GM12878 (cell line): ENCODE results near the gene FSTL4. TPM values are rescaled to one million over a fixed set of nuclear protein-coding genes. Genes with fewer than 3 reads are reported as not detected.
A peak's percentile ranks its signal among the peaks of the same experiment; 100 is the strongest.

ENCODE experiments used
- ATAC-seq: fragments of 200-7000 bp; cut with Tn5 transposase; 3 replicates; pipeline ENCODE4 v1.9.1; 2020; ENCODE audit warnings: mild to moderate bottlenecking, moderate library complexity
- BruUV-seq: library from RNA; stranded (reverse); fragments of 400-500 nt; replicated peaks from 2 replicates; lab custom pipeline; 2021; lab: Mats Ljungman, UMichigan
- CTCF ChIA-PET: fragments of 300-600 bp; sonication (Branson Sonifier 250); formaldehyde crosslinking; extraction: SDS; loops from one replicate; lab custom pipeline; 2021; ENCODE audit warnings: inconsistent platforms; lab: Yijun Ruan, JAX
- POLR2A ChIA-PET: fragments of 350-600 bp; formaldehyde crosslinking; extraction: SDS; loops from one replicate; lab custom pipeline; 2021; ENCODE audit warnings: inconsistent platforms; lab: Charles Lee
- RAD21 ChIA-PET: fragments of 300-600 bp; sonication (Branson Sonifier 250); formaldehyde crosslinking; loops from one replicate; lab custom pipeline; 2023; ENCODE audit warnings: antibody characterized with exemption; ENCODE audit not compliant: unreplicated experiment; lab: Charles Lee
- SMC1A ChIA-PET: fragments of 300-600 bp; sonication (Branson Sonifier 250); formaldehyde crosslinking; loops from one replicate; lab custom pipeline; 2023; ENCODE audit not compliant: unreplicated experiment, uncharacterized antibody; lab: Charles Lee
- DNase-seq: peaks from one replicate; pipeline ENCODE4 v3.0.0-alpha.2; 2011; ENCODE audit warnings: low read depth, low spot score
- FAIRE-seq: peaks from 3 replicates; lab custom pipeline; 2011; peaks lifted over from hg19 to GRCh38; lab: Jason Lieb, UNC
- H2AFZ ChIP-seq: 2 replicates; pipeline ENCODE4 v1.6.0; 2011; ENCODE audit warnings: low read depth, low read length, control low read depth; ENCODE audit not compliant: control insufficient read depth
- H3K27ac ChIP-seq: 2 replicates; pipeline ENCODE4 v1.5.1; 2011; ENCODE audit warnings: control low read depth; ENCODE audit not compliant: control insufficient read depth, insufficient read depth
- H3K27me3 ChIP-seq, 2 experiments: replicated peaks in 1 of 2; 2 replicates each; pipeline versions ENCODE4 v1.6.0 to v1.6.1; 2011; ENCODE audit warnings: low read length in 1 of 2; ENCODE audit not compliant: control insufficient read depth in 2 of 2, insufficient read depth in 2 of 2
- H3K36me3 ChIP-seq, 2 experiments: 2 replicates each; pipeline ENCODE4 v1.5.1; 2011; ENCODE audit warnings: low read length in 1 of 2; ENCODE audit not compliant: control insufficient read depth in 2 of 2, insufficient read depth in 2 of 2
- H3K4me1 ChIP-seq: 2 replicates; pipeline ENCODE4 v1.6.1; 2011; ENCODE audit warnings: mild to moderate bottlenecking, low read length, moderate library complexity, mixed read lengths; ENCODE audit not compliant: control insufficient read depth, insufficient read depth
- H3K4me2 ChIP-seq: 2 replicates; pipeline ENCODE4 v1.6.0; 2011; ENCODE audit warnings: control low read depth; ENCODE audit not compliant: control insufficient read depth, insufficient read depth
- H3K4me3 ChIP-seq: fragments of 200-600 bp; sonication (generic); 2 replicates; pipeline ENCODE4 v1.5.1; 2016
- H3K79me2 ChIP-seq: 2 replicates; pipeline ENCODE4 v1.6.0; 2011; ENCODE audit warnings: low read length; ENCODE audit not compliant: control insufficient read depth, insufficient read depth
- H3K9ac ChIP-seq: 2 replicates; pipeline ENCODE4 v1.8.0; 2011; ENCODE audit warnings: low read length, control low read depth, mixed read lengths; ENCODE audit not compliant: control insufficient read depth, insufficient read depth
- H3K9me3 ChIP-seq: replicated peaks from 3 replicates; pipeline ENCODE4 v1.5.1; 2011; ENCODE audit warnings: mild to moderate bottlenecking, low read length; ENCODE audit not compliant: control insufficient read depth, insufficient read depth
- H4K20me1 ChIP-seq: 2 replicates; pipeline ENCODE4 v1.6.0; 2011; ENCODE audit not compliant: control insufficient read depth, insufficient read depth
- CTCF ChIP-seq, 3 experiments: IDR thresholded peaks in 2 of 3; conservative IDR thresholded peaks in 1 of 3; 2 replicates each; pipeline ENCODE4 v1.5.1; 2011; ENCODE audit warnings: low read depth in 3 of 3, low read length in 3 of 3, mild to moderate bottlenecking in 3 of 3, control low read depth in 2 of 3, moderate library complexity in 2 of 3, inconsistent platforms in 1 of 3, mixed read lengths in 1 of 3; ENCODE audit not compliant: control insufficient read depth in 2 of 3, insufficient read depth in 1 of 3; ENCODE audit errors: extremely low read depth in 1 of 3
- NFXL1 ChIP-seq: fragments of 450-650 bp; IDR thresholded peaks from 2 replicates; pipeline ENCODE4 v1.6.1; 2017; ENCODE audit warnings: antibody characterized with exemption, mild to moderate bottlenecking, borderline replicate concordance
- SMC3 ChIP-seq: IDR thresholded peaks from 2 replicates; pipeline ENCODE4 v1.6.1; 2011; ENCODE audit warnings: low read length, improper control_type of control experiment, borderline replicate concordance
- SPI1 ChIP-seq: IDR thresholded peaks from 2 replicates; pipeline ENCODE4 v1.6.1; 2011; ENCODE audit warnings: low read depth, mild to moderate bottlenecking, low read length, moderate library complexity, borderline replicate concordance; ENCODE audit not compliant: insufficient read depth
- TCF12 ChIP-seq: IDR thresholded peaks from 2 replicates; pipeline ENCODE4 v1.6.1; 2011; ENCODE audit warnings: low read depth, mild to moderate bottlenecking, low read length
- WGBS: methylation state at CpG from one replicate; pipeline ENCODE4 v1.1.6; 2016; ENCODE audit warnings: low lambda C conversion rate; ENCODE audit not compliant: insufficient replicate concordance, insufficient coverage; ENCODE audit errors: missing lambda C conversion rate; 5-methylcytosine and 5-hydroxymethylcytosine counted together
- in situ Hi-C: fragments of 300-500 bp; cut with MboI; formaldehyde crosslinking; loops from 9 replicates; pipeline ENCODE4 v1.14.3; 2018; ENCODE audit warnings: mixed read lengths
- intact Hi-C: fragments of 100-400 bp; cut with micrococcal nuclease; formaldehyde crosslinking; loops from one replicate; pipeline ENCODE4 v1.14.2; 2022; ENCODE audit not compliant: unreplicated experiment
- polyA plus RNA-seq, 11 experiments: library from polyadenylated mRNA; depleted of rRNA in 4 of 11; unstranded in 6 of 11; stranded (reverse) in 5 of 11; fragments of >200 nt; fragmentation: Nextera tagmentation in 4 of 11; fragmentation: Illumina TruSeq in 1 of 11; extraction: Ambion mirVana in 4 of 11; extraction: Trizol in 1 of 11; gene quantifications; 1 replicate in 1 of 11; 2 replicates in 10 of 11; pipeline versions ENCODE4 v1.2.1 to v1.2.3, GENCODE V29; 2011 to 2016; ENCODE audit warnings: inconsistent platforms in 2 of 11, missing spikeins in 2 of 11, low read depth in 1 of 11
- total RNA-seq, 4 experiments: library from RNA; depleted of rRNA in 3 of 4; stranded (reverse); fragments of >200 nt in 3 of 4; fragmentation: Illumina TruSeq in 1 of 4; extraction: Trizol in 1 of 4; gene quantifications; 2 replicates each; pipeline versions ENCODE4 v1.2.1 to v1.2.3, GENCODE V29; 2013 to 2021
- TF ChIP-seq, protein P1 (sequence below): fragments of 450-650 bp; IDR thresholded peaks from 2 replicates; pipeline ENCODE4 v1.6.1; 2017; ENCODE audit warnings: mild to moderate bottlenecking

FSTL4 gene
- total and polyA plus RNA-seq, 10 of the 15 experiments (the other 5 are each of a cell fraction or from before 2014, with no cell fraction given) = 0.01 to 0.79 (median 0.21) TPM; not detected in 6

DNA sequence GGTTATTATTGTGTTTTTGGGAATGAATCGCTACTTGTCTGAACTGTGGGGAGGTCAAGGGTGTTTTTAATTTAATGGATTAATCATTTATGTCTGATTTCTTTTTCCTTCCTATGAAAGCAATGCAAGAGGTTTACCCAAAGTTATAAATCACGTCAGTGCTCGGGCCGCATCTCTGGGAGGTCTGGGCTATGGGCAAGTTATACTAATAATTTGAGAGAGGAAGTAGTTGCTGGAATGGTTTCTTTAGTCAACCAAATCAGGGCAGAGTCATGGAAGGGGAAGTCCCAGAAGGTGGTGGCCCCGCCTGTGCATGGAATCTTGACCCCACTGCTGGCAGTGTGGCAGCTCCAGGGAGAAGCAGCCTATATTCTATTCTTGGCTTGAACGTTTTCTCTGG, 380.3 kb downstream of the FSTL4 start:
- intact Hi-C loops = no loop called here
- H3K27ac ChIP-seq = no peak overlapping the region
- POLR2A ChIA-PET = no interaction called here
- H3K4me3 ChIP-seq = no peak overlapping the region
- no peak overlapping the region for H2AFZ ChIP-seq
- H3K9me3 ChIP-seq = no peaks in the 10 kb centered on the region
- no peaks in the 10 kb centered on the region for H4K20me1 ChIP-seq
- no peaks in the 10 kb centered on the region for H3K79me2 ChIP-seq
- BruUV-seq = no TSS peak
- DNase-seq (no peak), FAIRE-seq (no peak), ATAC-seq (peak; percentile 35; the same call in 2 of the 3 replicates)
- no peak overlapping the region for H3K9ac ChIP-seq
- no peaks in the 10 kb centered on the region for H3K4me1 ChIP-seq
- in situ Hi-C loops = no loop called here
- no peaks in the 10 kb centered on the region for H3K27me3 ChIP-seq
- no peaks in the 10 kb centered on the region for H3K36me3 ChIP-seq
- CTCF ChIA-PET = interaction anchor here (1.1 kb wide), 1 partner anchor 18 kb away, joined by 3 read pairs; no protein-coding TSS in a partner anchor
- TF ChIP-seq SMC3 (no peak), SPI1 (peak; percentile 20; the same call in 1 of the 2 replicates), NFXL1 (no peak)
- WGBS = 53% methylated on average over 6 of the region's 6 CpGs
- H3K4me2 ChIP-seq = no peak overlapping the region
- SMC1A ChIA-PET = interaction anchor here (0.6 kb wide), 1 partner anchor 13 kb away, joined by 4 read pairs; no protein-coding TSS in a partner anchor
- RAD21 ChIA-PET = no interaction called here

GRCh38 chr5:133230823-133231578, 381.3 kb downstream of the FSTL4 start:
- H3K27ac ChIP-seq = no peak overlapping the region
- H3K4me2 ChIP-seq = no peak overlapping the region
- H3K4me1 ChIP-seq = no peaks in the 10 kb centered on the region
- no TSS peak for BruUV-seq
- DNase-seq (no peak), FAIRE-seq (no peak), ATAC-seq (no peak)
- intact Hi-C loops = no loop called here
- no peak overlapping the region for H3K9ac ChIP-seq
- no peaks in the 10 kb centered on the region for H3K27me3 ChIP-seq
- ChIA-PET RAD21 (interaction anchor here (2.0 kb wide), 1 partner anchor 117 kb away, joined by 5 read pairs; no protein-coding TSS in a partner anchor), POLR2A (interaction anchor here (0.7 kb wide), 1 partner anchor 450 kb away, joined by 3 read pairs; no protein-coding TSS in a partner anchor), SMC1A (interaction anchor here (2.6 kb wide), 1 partner anchor 8 kb away, joined by 6 read pairs; no protein-coding TSS in a partner anchor), CTCF (interaction anchor here (0.7 to 1.1 kb wide), 2 partner anchors 17 to 428 kb away, joined by 3 read pairs; no protein-coding TSS in a partner anchor)
- H3K79me2 ChIP-seq = no peaks in the 10 kb centered on the region
- H3K36me3 ChIP-seq = no peaks in the 10 kb centered on the region
- no peak overlapping the region for H3K4me3 ChIP-seq
- no peak overlapping the region for H2AFZ ChIP-seq
- in situ Hi-C loops = no loop called here
- WGBS = 36% methylated on average over 9 of the region's 9 CpGs
- H3K9me3 ChIP-seq = no peaks in the 10 kb centered on the region
- no peaks in the 10 kb centered on the region for H4K20me1 ChIP-seq
- TF ChIP-seq TCF12 = no peak
- TF ChIP-seq CTCF (IDR thresholded peaks at IDR 0.05 in 2 of 3, conservative IDR thresholded peaks at IDR 0.05 in 1 of 3; ENCODE audit: control insufficient read depth in 2 of 3, extremely low read depth in 1 of 3, insufficient read depth in 1 of 3, low read depth in 3 of 3, low read length in 3 of 3) = no peak
- TF ChIP-seq, protein P1, sequence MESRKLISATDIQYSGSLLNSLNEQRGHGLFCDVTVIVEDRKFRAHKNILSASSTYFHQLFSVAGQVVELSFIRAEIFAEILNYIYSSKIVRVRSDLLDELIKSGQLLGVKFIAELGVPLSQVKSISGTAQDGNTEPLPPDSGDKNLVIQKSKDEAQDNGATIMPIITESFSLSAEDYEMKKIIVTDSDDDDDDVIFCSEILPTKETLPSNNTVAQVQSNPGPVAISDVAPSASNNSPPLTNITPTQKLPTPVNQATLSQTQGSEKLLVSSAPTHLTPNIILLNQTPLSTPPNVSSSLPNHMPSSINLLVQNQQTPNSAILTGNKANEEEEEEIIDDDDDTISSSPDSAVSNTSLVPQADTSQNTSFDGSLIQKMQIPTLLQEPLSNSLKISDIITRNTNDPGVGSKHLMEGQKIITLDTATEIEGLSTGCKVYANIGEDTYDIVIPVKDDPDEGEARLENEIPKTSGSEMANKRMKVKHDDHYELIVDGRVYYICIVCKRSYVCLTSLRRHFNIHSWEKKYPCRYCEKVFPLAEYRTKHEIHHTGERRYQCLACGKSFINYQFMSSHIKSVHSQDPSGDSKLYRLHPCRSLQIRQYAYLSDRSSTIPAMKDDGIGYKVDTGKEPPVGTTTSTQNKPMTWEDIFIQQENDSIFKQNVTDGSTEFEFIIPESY = no peak
